MCF 10A (cell line): ENCODE results near the gene PRXL2A. TPM values are rescaled to one million over a fixed set of nuclear protein-coding genes. Genes with fewer than 3 reads are reported as not detected.

Experiments used
- BruUV-seq: library from RNA; stranded (reverse); fragments of 400-500 nt; replicated peaks from 2 replicates; lab custom pipeline; 2021; lab: Mats Ljungman, UMichigan
- CTCF ChIA-PET: fragments of 300-600 bp; sonication (Branson Sonifier 250); formaldehyde crosslinking; extraction: SDS; loops from one replicate; lab custom pipeline; 2021; ENCODE audit warnings: antibody characterized with exemption, inconsistent platforms; lab: Yijun Ruan, JAX
- POLR2A ChIA-PET: fragments of 300-600, 350-650 bp; sonication (Branson Sonifier 250); formaldehyde crosslinking; extraction: SDS; loops from one replicate; lab custom pipeline; 2020; ENCODE audit warnings: antibody characterized with exemption, inconsistent platforms; lab: Yijun Ruan, JAX
- DNase-seq: peaks from one replicate; pipeline ENCODE4 v3.0.0-alpha.2; 2018; ENCODE audit not compliant: unreplicated experiment
- H3K27ac Mint-ChIP-seq: one replicate; pipeline ENCODE4 v1.8.0; 2022; ENCODE audit warnings: mild to moderate bottlenecking, low read depth, mixed read lengths; ENCODE audit not compliant: unreplicated experiment
- H3K27me3 Mint-ChIP-seq: one replicate; pipeline ENCODE4 v1.8.0; 2022; ENCODE audit warnings: mixed read lengths; ENCODE audit not compliant: insufficient read depth, unreplicated experiment
- H3K36me3 Mint-ChIP-seq: one replicate; pipeline ENCODE4 v1.8.0; 2022; ENCODE audit warnings: mild to moderate bottlenecking, moderate library complexity, mixed read lengths; ENCODE audit not compliant: insufficient read depth, unreplicated experiment
- H3K4me1 Mint-ChIP-seq: one replicate; pipeline ENCODE4 v1.8.0; 2022; ENCODE audit warnings: mixed read lengths; ENCODE audit not compliant: insufficient read depth, unreplicated experiment
- H3K4me3 Mint-ChIP-seq: one replicate; pipeline ENCODE4 v1.8.0; 2022; ENCODE audit warnings: mild to moderate bottlenecking, moderate library complexity, mixed read lengths; ENCODE audit not compliant: unreplicated experiment
- H3K9me3 Mint-ChIP-seq: one replicate; pipeline ENCODE4 v1.8.0; 2022; ENCODE audit warnings: mixed read lengths; ENCODE audit not compliant: unreplicated experiment
- intact Hi-C: fragments of 100-400 bp; cut with micrococcal nuclease; formaldehyde crosslinking; loops from 2 replicates; pipeline ENCODE4 v1.14.1; 2022
- total RNA-seq: library from RNA; stranded (reverse); gene quantifications from 2 replicates; pipeline ENCODE4 v1.2.3, GENCODE V29; 2022
- TF ChIP-seq, protein P1 (sequence below): fragments of 200-600 bp; IDR thresholded peaks from one replicate; pipeline ENCODE4 v1.8.0; 2022; ENCODE audit warnings: antibody characterized with exemption, mild to moderate bottlenecking; ENCODE audit not compliant: unreplicated experiment

Gene PRXL2A
- total RNA-seq, 1 experiment from 2014 or later, result 6.7 TPM

DNA sequence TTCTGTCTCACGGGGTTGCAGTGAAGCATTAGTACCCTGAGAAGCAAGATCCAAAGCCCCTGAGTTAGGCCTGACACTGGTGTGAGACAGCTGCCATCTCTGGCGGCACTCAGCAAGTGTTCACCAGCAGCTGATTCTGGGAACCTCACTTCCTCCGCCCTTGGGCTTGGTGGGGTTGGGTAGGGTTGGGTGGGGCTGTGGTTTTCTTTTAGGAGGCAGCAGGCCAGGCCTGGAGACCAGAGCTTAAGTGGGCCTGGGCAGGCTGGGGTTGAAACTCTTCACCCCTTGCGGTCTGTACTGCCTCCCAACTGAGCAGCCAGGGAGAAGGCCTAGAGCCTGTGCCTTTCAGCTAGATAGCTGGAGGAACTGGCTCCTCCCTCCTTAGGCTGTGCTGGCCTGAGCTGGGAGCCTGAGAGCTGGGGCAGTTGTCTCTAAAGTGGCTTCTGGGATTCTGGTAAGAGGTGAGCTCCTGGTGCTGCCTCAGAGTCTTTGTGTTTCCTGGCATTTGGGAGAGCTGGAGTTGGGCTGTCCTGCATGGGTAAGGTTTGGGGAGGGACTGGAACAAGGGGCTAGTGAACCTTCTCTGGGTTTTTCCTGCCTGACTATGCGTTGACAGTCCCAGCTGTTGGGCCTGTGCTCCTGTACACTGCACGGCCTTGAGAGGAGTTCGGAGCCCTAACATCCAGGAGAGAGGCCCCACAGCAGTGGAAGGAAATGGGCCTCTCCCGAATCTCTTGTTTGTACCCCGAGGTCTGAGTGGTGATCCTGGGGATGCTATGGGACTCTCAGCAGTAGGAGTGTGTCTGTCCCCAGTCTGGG, 50.9 kb downstream of the PRXL2A start:
- ChIA-PET CTCF (interaction anchor here (0.7 to 33.7 kb wide), 13 partner anchors 9 to 76 kb away, joined by 3 to 923 read pairs (median 5); no protein-coding TSS in a partner anchor), POLR2A (interaction anchor here (0.7 to 12.8 kb wide), 10 partner anchors 11 to 52 kb away, joined by 3 to 225 read pairs (median 6); no protein-coding TSS in a partner anchor)
- Mint-ChIP-seq H3K36me3 (peaks cover 6% of the 10 kb centered on the region), H3K9me3 (no peaks in the 10 kb centered on the region), H3K4me3 (peak overlapping the region; percentile 58), H3K27ac (peak overlapping the region; percentile 89), H3K4me1 (peaks cover 65% of the 10 kb centered on the region), H3K27me3 (no peaks in the 10 kb centered on the region)
- TF ChIP-seq, protein P1, sequence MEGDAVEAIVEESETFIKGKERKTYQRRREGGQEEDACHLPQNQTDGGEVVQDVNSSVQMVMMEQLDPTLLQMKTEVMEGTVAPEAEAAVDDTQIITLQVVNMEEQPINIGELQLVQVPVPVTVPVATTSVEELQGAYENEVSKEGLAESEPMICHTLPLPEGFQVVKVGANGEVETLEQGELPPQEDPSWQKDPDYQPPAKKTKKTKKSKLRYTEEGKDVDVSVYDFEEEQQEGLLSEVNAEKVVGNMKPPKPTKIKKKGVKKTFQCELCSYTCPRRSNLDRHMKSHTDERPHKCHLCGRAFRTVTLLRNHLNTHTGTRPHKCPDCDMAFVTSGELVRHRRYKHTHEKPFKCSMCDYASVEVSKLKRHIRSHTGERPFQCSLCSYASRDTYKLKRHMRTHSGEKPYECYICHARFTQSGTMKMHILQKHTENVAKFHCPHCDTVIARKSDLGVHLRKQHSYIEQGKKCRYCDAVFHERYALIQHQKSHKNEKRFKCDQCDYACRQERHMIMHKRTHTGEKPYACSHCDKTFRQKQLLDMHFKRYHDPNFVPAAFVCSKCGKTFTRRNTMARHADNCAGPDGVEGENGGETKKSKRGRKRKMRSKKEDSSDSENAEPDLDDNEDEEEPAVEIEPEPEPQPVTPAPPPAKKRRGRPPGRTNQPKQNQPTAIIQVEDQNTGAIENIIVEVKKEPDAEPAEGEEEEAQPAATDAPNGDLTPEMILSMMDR, result no peak
- DNase-seq, result peak; percentile 88
- BruUV-seq, result no TSS peak
- intact Hi-C loops, result loop anchor here (1.0 kb wide), 1 partner anchor 12 kb away; no protein-coding TSS in a partner anchor

DNA sequence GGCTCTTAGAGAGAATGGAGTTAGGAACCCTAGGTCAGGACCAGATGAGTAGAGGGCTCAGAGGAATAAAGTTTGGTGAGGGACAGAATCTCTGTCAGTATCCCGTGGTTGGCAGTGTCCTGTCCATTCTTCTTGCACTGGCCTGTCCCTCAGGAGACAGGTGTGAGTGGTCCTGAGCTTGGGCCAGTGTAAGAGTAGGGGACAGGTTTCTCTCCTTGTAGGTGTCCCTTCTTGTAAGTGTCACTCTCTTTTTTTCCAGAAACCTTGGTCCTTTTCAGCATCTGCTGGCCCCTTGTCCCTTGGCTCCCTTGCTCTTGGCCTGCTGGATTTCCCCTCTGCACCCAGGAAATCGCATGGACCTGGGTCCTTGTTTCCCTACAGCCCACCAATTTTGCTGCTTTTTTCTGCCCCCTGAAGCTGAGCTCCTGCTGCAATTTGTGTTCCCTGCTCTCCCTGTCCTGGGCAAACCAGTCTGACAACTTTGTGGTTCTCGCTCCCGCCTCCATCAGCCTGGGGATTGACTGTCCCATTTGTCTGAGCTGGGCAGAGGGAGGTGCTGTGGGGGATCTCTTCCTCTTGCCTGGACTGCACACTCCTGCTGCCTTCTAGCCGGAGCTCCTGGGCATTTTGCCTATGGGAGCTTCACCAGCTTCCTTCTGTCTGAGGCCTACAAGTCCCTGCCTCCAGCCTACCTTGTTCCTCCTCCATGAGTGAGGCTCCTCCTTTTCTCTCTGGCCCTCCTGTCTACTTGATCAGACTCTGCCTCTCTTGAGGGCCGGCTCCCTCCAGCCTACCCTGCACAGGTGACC, 52.3 kb downstream of the PRXL2A start:
- peaks cover 12% of the 10 kb centered on the region for H3K36me3 Mint-ChIP-seq
- ChIA-PET CTCF (interaction anchor here (0.7 to 33.7 kb wide), 10 partner anchors 10 to 201 kb away, joined by 3 to 923 read pairs (median 5); no protein-coding TSS in a partner anchor), POLR2A (interaction anchor here (0.7 to 12.8 kb wide), 6 partner anchors 9 to 48 kb away, joined by 3 to 225 read pairs (median 15); no protein-coding TSS in a partner anchor)
- no TSS peak for BruUV-seq
- peaks cover 75% of the 10 kb centered on the region for H3K4me1 Mint-ChIP-seq
- H3K9me3 Mint-ChIP-seq, result no peaks in the 10 kb centered on the region
- H3K4me3 Mint-ChIP-seq, result peak overlapping the region; percentile 58
- peak; percentile 60 for DNase-seq
- no peaks in the 10 kb centered on the region for H3K27me3 Mint-ChIP-seq
- H3K27ac Mint-ChIP-seq, result peak overlapping the region; percentile 89
- TF ChIP-seq, protein P1, result no peak
- intact Hi-C loops, result no loop called here

DNA sequence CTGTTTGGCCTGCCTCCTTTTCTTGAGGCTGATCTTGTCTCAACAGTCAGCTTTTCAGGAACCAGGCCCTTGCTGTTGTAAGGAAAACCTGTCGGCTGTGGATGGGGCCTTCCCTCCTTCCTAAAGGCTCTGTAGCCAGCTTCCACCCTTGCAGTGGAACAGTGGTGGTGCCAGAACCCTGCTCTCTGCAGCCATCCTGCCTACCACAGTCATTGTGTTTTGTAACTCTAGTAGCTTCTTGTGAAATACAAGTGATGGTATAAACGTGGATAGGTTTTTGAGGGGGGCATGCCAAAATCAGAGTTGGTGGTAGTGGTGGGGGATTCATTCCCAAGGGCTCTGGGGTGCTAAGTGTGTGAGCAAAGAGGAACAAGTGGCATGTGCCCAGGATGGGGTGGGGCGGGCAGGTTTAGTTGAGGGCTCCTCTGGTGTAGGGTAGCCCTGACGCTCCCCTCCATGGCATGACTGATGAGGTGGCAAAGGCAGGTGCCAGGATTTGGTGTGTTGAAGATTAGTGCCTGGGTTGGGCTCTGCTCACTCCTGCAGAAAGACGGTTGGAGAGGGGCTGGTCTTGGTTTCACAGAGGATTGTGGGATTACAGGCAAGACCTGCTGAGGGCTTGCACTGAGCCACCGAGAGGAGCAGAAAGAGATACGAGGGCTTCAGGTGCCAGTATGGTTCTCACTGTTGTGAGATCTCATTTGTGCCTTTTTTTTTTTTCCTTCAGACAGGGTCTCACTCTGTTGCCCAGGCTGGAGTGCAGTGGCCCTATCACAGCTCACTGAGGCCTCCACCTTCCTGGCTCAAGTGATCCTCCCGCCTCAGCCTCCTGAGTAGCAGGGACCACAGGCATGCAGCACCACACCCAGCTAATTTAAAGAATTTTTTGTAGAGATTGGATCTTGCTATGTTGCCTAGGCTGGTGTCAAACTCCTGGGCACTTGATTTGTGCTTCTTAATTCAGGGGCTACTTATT, 53.1 kb downstream of the PRXL2A start:
- POLR2A ChIA-PET, result interaction anchor here (0.7 to 12.8 kb wide), 7 partner anchors 8 to 47 kb away, joined by 3 to 225 read pairs (median 12); no protein-coding TSS in a partner anchor
- BruUV-seq, result no TSS peak

More for the DNA sequence above, 53.1 kb downstream of the PRXL2A start:
- Mint-ChIP-seq H3K36me3 (peaks cover 12% of the 10 kb centered on the region), H3K9me3 (no peaks in the 10 kb centered on the region), H3K4me1 (peaks cover 73% of the 10 kb centered on the region), H3K27me3 (no peaks in the 10 kb centered on the region), H3K27ac (peak overlapping the region; percentile 89), H3K4me3 (peak overlapping the region; percentile 58)
- TF ChIP-seq, protein P1, result no peak
- CTCF ChIA-PET, result interaction anchor here (0.7 to 33.7 kb wide), 9 partner anchors 9 to 200 kb away, joined by 3 to 923 read pairs (median 5); no protein-coding TSS in a partner anchor
- intact Hi-C loops, result no loop called here
- DNase-seq, result peak; percentile 71
